ENCODE measurements around the gene GRM4. TPM values are rescaled to one million over a fixed set of nuclear protein-coding genes. Genes with fewer than 3 reads are reported as not detected.

GRM4 gene
- total RNA-seq, 1 experiment from 2014 or later = 4.9 TPM

DNA sequence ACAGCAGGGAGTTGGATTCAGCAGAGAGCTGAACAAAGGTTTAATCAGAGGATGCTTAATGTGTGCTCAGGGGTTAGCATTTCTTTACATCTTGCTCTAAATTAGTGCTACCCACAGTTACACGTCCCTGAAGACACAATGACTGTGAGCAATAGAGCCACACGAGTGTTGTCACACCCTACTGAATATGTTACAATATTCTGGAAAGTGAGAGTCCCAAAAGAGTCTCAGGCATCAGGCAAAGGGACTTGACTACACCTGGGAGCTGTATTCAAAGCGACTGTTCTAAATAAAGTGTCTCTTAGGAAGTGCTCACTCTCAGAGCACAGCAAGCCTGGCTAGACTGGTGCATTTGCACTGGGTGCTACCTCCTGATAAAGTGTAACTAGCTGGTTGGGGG is 108.7 kb downstream of the GRM4 start:
- in situ Hi-C loops (cut with HindIII; ENCODE audit: low sequenced_read_pairs) = no loop called here
- DNase-seq (ENCODE audit: low spot score) = no peak

DNA sequence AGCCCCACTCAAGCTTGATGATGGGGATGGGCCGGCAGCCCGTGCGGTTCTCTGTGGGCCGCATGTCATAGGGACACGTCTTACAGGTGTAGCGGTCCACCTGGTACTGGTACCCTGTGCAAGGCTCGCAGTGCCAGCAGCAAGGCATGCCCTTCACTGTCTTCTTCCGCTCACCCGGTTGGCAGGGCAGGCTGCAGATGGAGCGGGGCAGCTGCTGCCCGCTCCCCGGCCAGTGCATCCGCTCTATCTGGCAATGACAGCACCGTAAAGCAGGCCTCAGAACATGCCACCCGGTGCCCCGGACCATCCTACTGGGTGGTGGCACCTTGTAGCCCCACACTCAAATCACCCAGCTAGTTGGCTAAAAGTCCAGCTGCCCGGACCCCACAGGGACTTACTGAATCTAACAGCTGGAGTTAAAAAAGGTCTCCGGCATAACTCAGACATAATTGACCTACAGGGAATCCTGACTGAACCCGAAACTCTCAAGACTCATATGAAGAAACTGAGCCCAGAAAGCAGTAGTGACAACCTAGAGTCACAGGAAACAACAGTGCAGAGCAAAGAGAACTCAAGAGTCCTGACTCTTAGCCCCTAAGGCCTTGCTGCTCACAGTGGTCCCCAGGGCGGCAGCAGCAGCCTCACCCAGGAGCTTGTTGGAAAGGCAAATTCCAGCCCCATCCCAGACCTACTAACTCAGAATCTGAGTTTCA is 109.4 kb downstream of the GRM4 start:
- in situ Hi-C loops (cut with HindIII; ENCODE audit: low sequenced_read_pairs) = no loop called here
- DNase-seq (ENCODE audit: low spot score) = peak; percentile 80

DNA sequence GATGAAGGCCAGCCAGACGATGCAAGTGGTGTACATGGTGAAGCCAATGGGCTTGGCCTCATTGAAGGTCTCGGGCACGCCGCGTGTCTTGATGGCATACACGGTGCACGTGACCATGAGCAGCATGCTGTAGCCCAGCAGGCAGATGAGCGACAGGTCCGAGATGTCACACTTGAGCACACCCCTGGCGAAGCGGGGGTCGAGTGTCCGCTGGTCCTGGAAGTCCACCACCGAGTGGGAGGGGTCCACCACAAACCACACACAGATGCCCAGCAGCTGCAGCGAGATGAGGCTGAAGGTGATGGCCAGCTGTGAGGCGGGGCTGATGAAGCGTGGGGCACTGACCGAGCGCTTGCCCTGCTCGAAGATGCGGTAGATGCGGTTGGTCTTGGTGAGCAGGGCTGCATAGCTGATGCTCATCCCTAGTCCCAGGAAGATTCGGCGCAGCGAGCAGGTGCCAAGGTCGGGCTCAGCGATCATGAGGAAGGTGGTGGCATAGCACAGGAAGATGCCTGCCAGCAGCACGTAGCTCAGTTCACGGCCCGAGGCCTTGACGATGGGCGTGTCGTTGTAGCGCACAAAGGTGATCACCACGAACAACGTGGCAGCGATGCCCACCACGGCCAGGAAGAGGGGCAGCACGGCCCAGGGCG is 110.1 kb downstream of the GRM4 start:
- in situ Hi-C loops (cut with HindIII; ENCODE audit: low sequenced_read_pairs) = no loop called here

DNA sequence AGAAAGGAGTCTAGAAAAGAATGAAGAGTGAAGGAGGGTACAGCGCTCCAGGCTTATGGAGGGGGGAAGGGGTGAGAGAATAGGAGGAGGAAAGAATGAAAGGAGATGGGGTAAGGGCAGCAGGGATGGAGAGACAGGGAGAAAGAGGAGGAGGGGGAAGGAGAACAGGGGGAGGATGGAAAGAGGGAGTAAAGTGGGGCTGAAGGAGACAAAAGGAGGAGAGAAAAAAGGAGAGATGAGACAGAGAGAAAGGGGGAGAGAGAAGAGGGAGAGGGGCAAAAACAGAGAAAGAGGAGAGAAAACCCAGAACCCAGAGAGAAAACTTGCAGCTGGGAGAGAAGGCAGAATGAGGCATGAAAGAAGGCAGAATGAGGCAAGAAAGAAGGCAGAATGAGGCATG is 110.7 kb downstream of the GRM4 start:
- in situ Hi-C loops (cut with HindIII; ENCODE audit: low sequenced_read_pairs) = no loop called here
- DNase-seq (ENCODE audit: low spot score) = no peak

More for the DNA sequence above, 110.1 kb downstream of the GRM4 start:
- DNase-seq (ENCODE audit: low spot score) = no peak

DNA sequence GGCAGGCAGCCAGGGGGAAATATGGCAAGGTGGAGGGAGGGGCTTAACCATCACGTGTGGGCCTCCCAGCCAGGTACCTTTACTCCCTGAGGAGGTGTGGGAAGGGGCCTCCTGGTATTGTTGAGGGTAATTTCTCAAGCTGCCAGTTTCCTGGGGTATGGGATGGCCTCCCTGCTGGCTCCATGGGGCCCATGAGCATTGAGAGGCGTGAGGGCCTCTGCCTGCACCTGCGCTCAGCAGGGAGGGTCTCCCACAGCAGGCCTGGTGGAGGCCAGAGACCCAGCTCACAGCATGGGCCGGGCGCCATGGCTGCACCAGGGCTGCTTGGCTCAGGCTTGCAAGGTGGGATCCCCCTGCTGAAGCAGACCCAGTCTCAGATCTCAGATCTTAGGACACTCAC is 113.0 kb downstream of the GRM4 start:
- DNase-seq (ENCODE audit: low spot score) = no peak
- in situ Hi-C loops (cut with HindIII; ENCODE audit: low sequenced_read_pairs) = no loop called here

DNA sequence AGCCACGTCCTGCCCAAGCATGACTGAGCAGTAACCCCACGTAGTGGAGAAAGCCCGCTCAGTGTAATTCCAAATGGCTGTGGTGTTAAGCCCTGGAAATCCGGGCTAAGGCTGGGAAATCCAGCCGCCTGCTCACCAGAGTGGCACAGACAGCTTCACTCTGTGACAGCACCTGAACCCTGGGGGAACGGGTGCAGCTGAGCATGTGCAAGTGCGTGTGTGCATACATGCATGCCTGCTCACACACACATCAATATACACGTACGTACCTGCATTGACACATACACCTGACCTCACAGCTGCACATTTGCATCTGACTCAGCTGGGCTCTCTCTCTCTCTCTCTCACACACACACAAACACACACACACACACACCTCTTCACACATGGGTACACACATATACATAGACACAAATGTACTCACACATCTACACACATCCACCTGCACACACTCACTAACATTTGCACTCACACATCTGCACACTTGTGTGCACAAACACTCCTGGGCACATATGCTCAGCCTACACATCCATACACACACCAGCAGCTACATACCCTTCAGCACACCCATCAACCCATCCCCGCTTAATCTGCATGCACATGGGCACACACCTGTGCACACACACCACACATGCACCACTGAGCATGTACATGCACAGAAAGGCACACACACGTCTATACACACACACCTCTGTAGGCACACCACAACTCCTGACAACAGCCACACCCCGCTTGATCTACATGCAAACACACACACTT is 114.1 kb downstream of the GRM4 start:
- DNase-seq (ENCODE audit: low spot score) = no peak
- in situ Hi-C loops (cut with HindIII; ENCODE audit: low sequenced_read_pairs) = no loop called here

DNA sequence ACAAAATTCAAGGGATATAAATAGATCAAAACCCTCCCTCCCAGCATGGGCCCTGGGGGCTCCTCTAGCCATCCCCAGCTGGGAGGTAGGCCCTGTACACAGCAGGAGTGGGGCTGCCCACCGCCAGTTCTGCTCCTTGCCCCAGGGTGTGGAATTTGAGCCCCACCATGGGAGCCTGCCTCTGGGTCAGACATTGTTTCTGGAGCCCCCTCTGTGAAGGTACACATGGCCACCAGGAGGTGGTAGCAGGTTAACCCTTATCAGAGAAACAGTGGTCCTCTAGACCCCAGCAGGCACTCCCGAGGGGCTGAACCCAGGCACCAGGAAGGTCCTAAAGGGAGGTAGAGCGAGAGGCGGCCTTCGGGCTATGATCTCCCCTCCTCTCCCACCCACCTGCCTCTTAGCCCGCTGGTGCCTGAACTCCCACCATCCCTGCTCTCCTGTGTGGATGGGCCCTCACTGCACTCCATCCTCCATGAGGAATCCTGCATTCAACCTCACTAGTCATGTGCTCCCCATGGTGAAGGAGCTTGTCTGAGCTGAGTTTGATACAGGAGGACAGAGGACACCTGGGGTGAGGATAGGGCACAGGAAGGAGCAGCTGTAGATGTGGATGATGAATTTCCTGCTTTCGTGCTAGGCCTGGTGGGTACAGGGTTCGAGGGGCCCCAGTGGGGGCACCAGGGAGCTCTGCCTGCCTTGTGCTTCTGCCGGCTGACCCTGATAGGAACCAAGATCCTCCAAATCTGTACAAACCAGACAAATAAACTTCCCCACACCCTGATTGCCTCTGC is 114.9 kb downstream of the GRM4 start:
- in situ Hi-C loops (cut with HindIII; ENCODE audit: low sequenced_read_pairs) = no loop called here
- DNase-seq (ENCODE audit: low spot score) = no peak

DNA sequence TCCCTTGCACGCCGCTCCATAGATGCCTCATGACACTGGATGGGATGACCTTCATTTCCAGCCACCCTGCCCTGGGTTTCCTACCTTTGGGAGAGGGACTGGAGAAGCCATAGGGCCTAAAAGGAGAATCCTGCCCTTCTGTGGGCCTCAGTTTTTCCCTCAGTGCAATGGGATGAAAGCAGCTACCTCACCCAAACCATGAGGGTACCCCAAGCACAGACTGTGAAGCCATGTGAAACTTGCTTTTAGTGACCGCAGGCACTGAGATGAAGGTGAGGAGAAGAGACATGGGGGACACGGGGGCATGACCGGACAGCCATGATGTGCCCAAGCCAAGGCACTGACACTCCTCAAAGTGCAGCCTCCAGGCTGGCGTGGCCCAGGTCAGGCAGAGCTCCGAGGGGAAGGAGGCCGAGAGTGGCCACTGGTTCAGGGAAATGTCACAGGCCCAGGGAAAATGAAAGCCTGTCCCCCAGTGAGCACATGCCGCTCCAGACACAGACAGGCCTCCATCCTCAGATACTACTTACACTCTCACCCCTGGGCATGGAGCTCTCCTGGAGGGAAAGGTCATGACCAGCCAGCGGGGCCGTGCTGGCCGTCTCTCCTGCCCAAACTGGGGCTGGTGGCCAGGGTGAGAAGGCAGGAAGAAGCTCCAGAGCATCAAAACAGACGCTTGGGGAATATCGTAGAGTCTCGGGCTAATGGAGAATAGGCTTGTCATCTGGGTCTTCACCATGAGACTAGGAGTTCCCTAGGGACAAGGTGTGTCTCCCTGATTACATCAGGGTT is 116.2 kb downstream of the GRM4 start:
- in situ Hi-C loops (cut with HindIII; ENCODE audit: low sequenced_read_pairs) = no loop called here
- no peak for DNase-seq (ENCODE audit: low spot score)

DNA sequence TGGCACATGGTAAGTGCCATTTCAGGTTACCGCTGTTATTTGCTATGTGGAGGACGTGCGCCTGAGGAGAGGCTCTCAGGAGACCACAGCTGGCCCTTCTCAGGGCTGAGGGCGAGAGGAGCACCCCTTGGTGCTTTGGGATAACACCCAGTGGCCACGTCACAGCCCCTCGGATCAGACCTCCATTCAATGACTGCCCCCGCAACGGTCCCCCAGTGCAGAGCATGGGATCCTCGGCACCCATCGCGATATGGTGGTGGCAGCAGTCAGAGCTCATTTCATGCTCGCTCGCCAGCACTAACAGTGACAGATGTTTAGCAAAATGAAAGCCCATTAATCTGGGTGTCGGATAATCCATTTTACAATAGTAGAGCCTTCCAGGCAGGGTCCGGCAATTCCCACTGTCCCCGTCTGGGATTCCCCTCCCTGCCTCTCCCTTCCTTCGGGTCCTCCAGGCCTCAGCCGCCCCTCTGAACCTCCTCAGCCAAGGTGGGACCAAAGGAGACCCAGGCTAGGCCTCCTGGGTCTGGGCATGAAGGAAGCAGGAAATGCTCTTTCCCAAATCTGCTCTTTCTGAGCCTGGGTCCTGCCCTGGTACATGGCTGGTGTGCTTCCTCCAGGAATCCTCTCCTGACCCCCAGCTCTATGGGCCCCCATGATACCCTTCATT is 117.1 kb downstream of the GRM4 start:
- in situ Hi-C loops (cut with HindIII; ENCODE audit: low sequenced_read_pairs) = no loop called here
- DNase-seq (ENCODE audit: low spot score) = no peak

DNA sequence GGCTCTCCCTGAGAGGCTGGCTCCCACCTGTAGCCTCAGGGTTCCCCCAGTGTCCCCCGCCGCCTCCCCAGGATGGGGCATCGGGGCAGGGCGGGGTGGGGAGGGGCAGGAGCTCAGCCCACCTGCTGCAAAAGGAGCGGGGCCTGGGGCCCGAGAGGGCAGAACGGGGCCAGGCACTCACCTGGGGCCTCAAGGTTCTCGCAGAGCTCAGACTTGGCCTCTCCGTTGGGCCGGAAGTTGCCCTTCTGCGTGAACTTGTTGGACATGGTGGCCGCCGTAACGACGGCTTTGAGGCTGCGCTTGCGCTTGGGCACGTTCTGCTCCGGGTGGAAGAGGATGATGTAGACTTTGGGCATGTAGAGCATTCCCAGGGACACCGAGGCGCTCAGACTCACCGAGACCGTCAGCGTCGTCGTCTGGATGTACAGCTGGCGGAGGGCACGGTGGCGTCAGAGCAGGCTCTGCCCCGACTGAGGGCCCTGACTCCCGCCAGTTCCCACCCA is 117.9 kb downstream of the GRM4 start:
- no peak for DNase-seq (ENCODE audit: low spot score)
- in situ Hi-C loops (cut with HindIII; ENCODE audit: low sequenced_read_pairs) = no loop called here

DNA sequence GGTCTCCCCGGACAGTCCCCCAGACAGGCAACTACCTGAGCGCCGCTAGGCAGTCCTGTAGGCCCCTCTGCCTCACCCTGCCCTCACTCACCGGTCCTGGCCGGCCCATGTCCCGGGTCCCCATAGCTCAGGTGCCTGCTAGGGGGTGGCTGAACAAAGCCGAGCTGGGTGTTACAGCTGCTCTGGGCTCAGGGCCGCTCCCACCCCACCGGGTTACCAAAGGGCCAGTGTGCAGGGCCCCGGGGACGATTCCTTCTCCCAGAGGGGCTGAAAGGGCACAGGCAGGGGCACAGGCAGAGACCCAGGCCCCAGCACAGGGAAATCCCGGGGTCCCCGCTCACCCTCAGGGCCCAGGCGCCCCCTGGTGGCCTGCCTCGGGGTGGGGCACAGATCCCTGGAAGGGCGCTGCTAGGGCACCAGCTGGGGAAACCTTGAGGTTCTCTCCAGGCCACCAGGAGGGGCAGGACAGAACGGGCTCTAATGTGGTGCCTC is 118.4 kb downstream of the GRM4 start:
- DNase-seq (ENCODE audit: low spot score) = no peak
- in situ Hi-C loops (cut with HindIII; ENCODE audit: low sequenced_read_pairs) = no loop called here

DNA sequence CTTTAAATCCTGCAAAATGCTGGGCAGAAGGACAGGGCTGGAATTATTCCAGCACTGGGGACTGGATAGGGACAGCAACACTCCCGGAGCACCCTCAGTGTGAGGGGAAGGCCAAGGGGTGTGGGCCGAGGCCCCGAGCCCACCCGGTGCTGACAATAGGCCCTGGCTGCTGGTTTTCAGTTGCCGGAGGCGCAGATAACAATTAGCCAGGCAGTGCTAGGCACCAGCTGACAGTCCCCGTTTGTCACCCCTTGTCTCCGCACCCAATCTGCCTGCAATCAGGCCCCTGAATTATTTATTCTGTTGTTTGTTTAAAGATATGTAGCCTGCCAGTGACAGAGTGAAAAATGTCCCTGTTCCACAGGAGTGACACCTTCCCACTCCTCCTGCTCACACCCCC is 120.0 kb downstream of the GRM4 start:
- no peak for DNase-seq (ENCODE audit: low spot score)
- in situ Hi-C loops (cut with HindIII; ENCODE audit: low sequenced_read_pairs) = no loop called here

DNA sequence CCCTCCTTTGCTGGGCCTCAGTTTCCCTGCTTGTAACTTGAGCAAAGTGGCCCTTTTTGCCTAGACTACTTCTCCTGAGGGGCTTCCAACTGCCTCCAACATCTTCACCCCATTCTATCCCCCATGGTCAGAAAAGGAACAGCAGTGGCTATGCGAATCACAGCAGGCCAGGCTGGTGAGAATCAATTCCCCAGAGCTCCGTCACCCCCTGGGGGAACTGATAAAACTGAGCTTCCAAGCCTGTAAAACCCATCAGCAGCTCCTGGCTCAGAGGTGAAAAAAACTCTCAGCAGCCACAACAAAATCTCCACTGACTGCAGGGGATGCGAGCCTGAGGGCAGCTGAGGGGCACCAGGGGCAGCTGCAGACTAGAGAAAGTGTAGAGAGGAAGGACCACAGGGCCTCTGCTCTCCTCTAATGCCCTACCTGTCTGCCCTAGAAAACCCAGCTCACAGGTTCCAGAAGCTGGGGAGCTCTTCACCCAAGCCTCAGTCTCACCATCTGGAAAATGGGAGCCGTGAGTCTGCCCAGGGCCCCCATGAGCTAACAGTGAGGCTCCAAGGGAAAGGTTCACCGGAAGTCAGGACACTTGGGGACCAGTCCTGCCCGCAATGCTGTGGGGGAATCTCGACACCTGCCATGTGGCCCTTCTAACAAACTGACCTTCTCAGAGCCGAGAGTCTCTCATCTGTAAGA is 120.6 kb downstream of the GRM4 start:
- in situ Hi-C loops (cut with HindIII; ENCODE audit: low sequenced_read_pairs) = no loop called here
- DNase-seq (ENCODE audit: low spot score) = no peak

DNA sequence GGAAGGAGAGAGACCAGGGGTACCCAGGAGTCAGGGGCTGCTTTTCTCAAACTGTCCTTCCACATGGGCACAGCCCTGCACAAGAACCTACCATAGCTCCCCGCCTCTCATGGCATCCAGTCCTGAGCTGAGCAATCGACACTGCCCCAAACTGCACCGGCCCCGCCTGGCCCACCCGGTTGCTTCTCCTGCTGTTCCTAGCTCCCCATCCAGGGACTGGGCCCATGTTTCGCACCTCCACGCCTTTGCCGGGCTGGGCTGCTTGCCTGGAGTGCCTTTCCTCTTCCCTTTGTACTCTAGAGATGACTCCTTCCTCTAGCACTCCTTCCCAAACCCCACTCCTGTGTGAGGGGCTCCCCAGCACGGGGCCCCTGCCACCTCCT is 123.0 kb downstream of the GRM4 start:
- no peak for DNase-seq (ENCODE audit: low spot score)
- in situ Hi-C loops (cut with HindIII; ENCODE audit: low sequenced_read_pairs) = no loop called here

DNA sequence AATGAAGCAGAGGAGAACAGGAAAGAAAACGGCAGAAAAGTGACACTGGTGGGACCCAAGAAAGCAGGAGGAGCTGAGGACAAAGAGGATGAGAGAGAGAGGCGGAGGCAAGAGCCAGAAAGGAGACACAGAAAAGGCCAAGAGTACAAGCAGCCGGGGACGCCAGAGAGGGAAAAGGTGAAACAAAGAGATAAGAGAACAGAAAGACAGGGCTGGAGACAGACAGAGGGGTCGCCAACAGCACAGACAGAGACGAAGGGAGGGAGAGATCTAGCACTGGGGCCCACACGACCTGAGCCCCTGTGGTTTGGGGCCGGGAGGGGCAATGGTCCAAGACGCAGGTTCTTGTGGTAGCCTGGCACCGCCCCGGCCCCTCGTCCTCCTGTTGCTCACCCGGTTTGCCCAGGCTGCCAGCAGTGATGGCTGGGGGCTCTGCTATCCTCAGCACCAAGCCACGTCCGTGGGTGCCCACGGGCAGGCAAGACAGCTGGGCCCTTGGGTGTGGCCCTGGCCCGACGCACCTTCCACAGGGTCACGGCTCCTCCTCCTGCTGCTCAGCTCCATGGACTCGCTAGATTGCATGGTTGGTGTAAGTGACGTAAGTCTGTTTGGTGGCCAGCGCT is 123.5 kb downstream of the GRM4 start:
- in situ Hi-C loops (cut with HindIII; ENCODE audit: low sequenced_read_pairs) = no loop called here
- DNase-seq (ENCODE audit: low spot score) = no peak

DNA sequence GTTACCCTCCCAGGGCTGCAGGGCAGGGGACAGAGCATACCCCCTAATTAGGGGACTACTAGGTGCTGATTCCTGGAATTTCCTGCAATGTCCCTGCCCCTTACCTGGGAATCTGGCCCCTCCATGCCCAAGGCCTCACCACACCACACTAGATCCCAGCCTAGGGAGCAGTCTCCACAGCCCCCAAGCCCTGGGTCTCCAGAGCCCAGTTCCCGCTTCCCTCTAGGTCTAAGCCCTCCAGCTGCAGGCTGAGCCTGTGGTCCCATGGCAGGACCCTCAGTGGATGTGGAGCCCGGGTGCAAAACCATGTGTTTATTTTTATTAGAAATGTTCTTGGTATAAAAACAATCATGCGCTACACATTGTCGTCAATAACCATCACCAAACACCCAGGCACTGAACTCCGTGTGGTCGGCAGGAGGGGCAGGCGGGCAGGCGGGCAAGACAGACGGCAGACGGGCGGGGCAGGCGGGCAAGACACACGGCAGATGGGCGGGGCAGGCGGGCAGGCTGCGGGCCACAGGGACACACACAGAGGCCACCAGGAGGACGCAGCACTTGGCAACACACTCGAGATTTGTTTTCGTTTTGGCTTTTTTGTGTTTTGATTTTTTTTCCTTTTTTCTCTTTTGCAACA is 124.2 kb downstream of the GRM4 start:
- DNase-seq (ENCODE audit: low spot score) = peak; percentile 56
- in situ Hi-C loops (cut with HindIII; ENCODE audit: low sequenced_read_pairs) = no loop called here
